Neural progenitor cell (in vitro differentiated cells): ENCODE results near the gene PTOV1.

Source experiments
- CTCF ChIP-seq: fragments of 200-600 bp; sonication (generic); IDR thresholded peaks from 2 replicates; pipeline ENCODE4 v1.5.1; 2017; ENCODE audit warnings: antibody characterized with exemption, mild to moderate bottlenecking
- EZH2 ChIP-seq: fragments of 200-600 bp; sonication (generic); IDR thresholded peaks from 2 replicates; pipeline ENCODE4 v1.6.1; 2017; ENCODE audit warnings: antibody characterized with exemption, mild to moderate bottlenecking, moderate library complexity
- EZH2phosphoT487 ChIP-seq: fragments of 200-600 bp; sonication (generic); IDR thresholded peaks from 2 replicates; pipeline ENCODE4 v1.6.1; 2017; ENCODE audit warnings: antibody characterized with exemption

DNA sequence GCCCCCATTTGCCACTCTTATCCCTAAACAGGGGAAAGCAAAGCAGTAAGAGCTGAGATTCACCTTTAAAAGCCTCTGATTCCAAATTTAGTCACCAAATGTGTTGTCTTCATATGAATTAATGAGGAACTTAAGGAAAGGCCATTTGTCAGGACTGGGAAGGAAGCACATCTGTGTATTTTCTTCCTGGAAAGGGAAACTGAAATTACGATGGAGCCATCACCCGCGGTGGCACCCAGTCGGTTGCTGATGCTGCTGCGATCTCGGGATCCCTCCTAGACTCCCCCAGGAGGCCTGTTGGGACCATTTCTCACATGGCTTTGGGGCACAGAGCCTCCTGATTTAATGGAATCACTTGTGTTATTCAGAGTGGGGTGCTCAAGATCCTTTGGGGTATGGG lies 53.2 kb downstream of the PTOV1 start:
- no peak for TF ChIP-seq CTCF
- no peak for TF ChIP-seq EZH2phosphoT487
- no peak for TF ChIP-seq EZH2
